Keratinocyte (primary cell): ENCODE data around the gene CEP162. TPM values are rescaled to one million over a fixed set of nuclear protein-coding genes. Genes with fewer than 3 reads are reported as not detected.

Experiments used
- DNase-seq: peaks from one replicate; pipeline ENCODE4 v3.0.0-alpha.2; 2011; ENCODE audit warnings: low read depth, missing footprints, low spot score
- FAIRE-seq: peaks from 2 replicates; lab custom pipeline; 2011; peaks lifted over from hg19 to GRCh38; lab: Jason Lieb, UNC
- H2AFZ ChIP-seq: 2 replicates; pipeline ENCODE4 v1.6.0; 2012; ENCODE audit warnings: low read length, control low read depth, inconsistent platforms; ENCODE audit not compliant: control insufficient read depth
- H3K27ac ChIP-seq: 2 replicates; pipeline ENCODE4 v1.5.1; 2011; ENCODE audit warnings: low read length; ENCODE audit not compliant: control insufficient read depth, insufficient read depth
- H3K27me3 ChIP-seq: 3 replicates; pipeline ENCODE4 v1.6.0; 2011; ENCODE audit warnings: low read length; ENCODE audit not compliant: control insufficient read depth, insufficient read depth; ENCODE audit errors: extremely low read depth
- H3K36me3 ChIP-seq, 2 experiments: 2 replicates in 1 of 2; 3 replicates in 1 of 2; pipeline ENCODE4 v1.5.1; 2011; ENCODE audit warnings: low read length in 2 of 2, mild to moderate bottlenecking in 1 of 2; ENCODE audit not compliant: control insufficient read depth in 2 of 2, insufficient read depth in 2 of 2; ENCODE audit errors: extremely low read depth in 1 of 2
- H3K4me1 ChIP-seq: 3 replicates; pipeline ENCODE4 v1.5.1; 2011; ENCODE audit warnings: low read length; ENCODE audit not compliant: control insufficient read depth, insufficient read depth; ENCODE audit errors: extremely low read depth
- H3K4me2 ChIP-seq: 3 replicates; pipeline ENCODE4 v1.6.0; 2011; ENCODE audit warnings: low read depth, low read length; ENCODE audit not compliant: control insufficient read depth, insufficient read depth; ENCODE audit errors: extremely low read depth
- H3K4me3 ChIP-seq, 3 experiments: fragments of 200-600 bp in 1 of 3; sonication (generic) in 1 of 3; 2 replicates in 2 of 3; 3 replicates in 1 of 3; pipeline ENCODE4 v1.5.1; 2011 to 2016; ENCODE audit warnings: low read length in 3 of 3, mild to moderate bottlenecking in 3 of 3, control low read depth in 2 of 3, inconsistent platforms in 1 of 3, low read depth in 1 of 3, mixed read lengths in 1 of 3, mixed run types in 1 of 3, moderate library complexity in 1 of 3; ENCODE audit not compliant: control insufficient read depth in 2 of 3, insufficient read depth in 2 of 3; ENCODE audit errors: extremely low read depth in 1 of 3
- H3K79me2 ChIP-seq: 2 replicates; pipeline ENCODE4 v1.6.0; 2012; ENCODE audit warnings: low read length; ENCODE audit not compliant: control insufficient read depth, insufficient read depth
- H3K9ac ChIP-seq: 3 replicates; pipeline ENCODE4 v1.6.0; 2011; ENCODE audit warnings: low read length; ENCODE audit not compliant: control insufficient read depth, insufficient read depth; ENCODE audit errors: extremely low read depth
- H3K9me1 ChIP-seq: 3 replicates; pipeline ENCODE4 v1.6.0; 2011; ENCODE audit warnings: low read length; ENCODE audit not compliant: control insufficient read depth, insufficient read depth; ENCODE audit errors: extremely low read depth
- H3K9me3 ChIP-seq: 2 replicates; pipeline ENCODE4 v1.5.1; 2012; ENCODE audit warnings: low read depth, low read length; ENCODE audit not compliant: control insufficient read depth
- H4K20me1 ChIP-seq: 3 replicates; pipeline ENCODE4 v1.6.0; 2011; ENCODE audit warnings: low read length; ENCODE audit not compliant: control insufficient read depth, insufficient read depth; ENCODE audit errors: extremely low read depth
- CTCF ChIP-seq, 3 experiments: IDR thresholded peaks in 1 of 3; conservative IDR thresholded peaks in 1 of 3; optimal IDR thresholded peaks in 1 of 3; 2 replicates in 2 of 3; 3 replicates in 1 of 3; pipeline versions ENCODE3 to v1.5.1; 2011; ENCODE audit warnings: low read length in 3 of 3, mild to moderate bottlenecking in 3 of 3, moderate library complexity in 2 of 3, control low read depth in 1 of 3, inconsistent platforms in 1 of 3; ENCODE audit not compliant: insufficient read depth in 2 of 3; ENCODE audit errors: extremely low read depth in 1 of 3
- EZH2 ChIP-seq: IDR thresholded peaks from one replicate; pipeline ENCODE4 v1.6.1; 2012; ENCODE audit warnings: inconsistent platforms, mild to moderate bottlenecking, low read length, moderate library complexity
- dilution Hi-C: fragments of 300-500 bp; cut with MboI; formaldehyde crosslinking; loops from one replicate; pipeline ENCODE4 v1.7.0; 2020; ENCODE audit warnings: low sequenced_read_pairs; ENCODE audit not compliant: extremely low pct_ligation_motif_present
- polyA plus RNA-seq, 5 experiments: library from polyadenylated mRNA; depleted of rRNA in 3 of 5; stranded (reverse) in 3 of 5; stranded (forward) in 1 of 5; unstranded in 1 of 5; fragments of >200 nt; gene quantifications; 1 replicate in 1 of 5; 2 replicates in 3 of 5; 3 replicates in 1 of 5; pipeline versions ENCODE4 v1.2.1 to v1.2.3, GENCODE V29; 2011 to 2012; ENCODE audit warnings: missing spikeins in 2 of 5, low read depth in 1 of 5, low replicate concordance in 1 of 5

Gene CEP162
- polyA plus RNA-seq, 1 donor (not counting 4 experiments of a cell fraction or from before 2014, with no cell fraction given): 2.6 TPM

DNA sequence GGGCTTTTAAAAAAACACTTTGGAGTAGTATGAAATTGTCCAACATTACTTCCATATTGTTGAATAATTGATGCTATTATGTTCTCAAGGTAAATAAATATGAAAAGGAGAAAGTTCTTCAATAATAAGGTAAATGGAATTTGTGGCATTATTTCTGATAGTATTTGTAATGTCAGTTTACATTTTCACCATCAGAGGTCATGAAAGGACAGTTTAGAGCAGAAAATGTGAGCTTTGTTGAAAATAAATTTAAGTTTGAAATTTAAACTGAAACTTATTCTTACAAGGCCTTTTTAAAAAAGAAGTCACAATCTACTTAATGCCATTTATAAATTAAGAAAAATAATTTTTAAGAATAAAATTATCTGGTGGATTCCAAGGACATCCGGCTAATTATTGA is 15.8 kb upstream of the CEP162 start:
- no peak overlapping the region for H3K27ac ChIP-seq
- H3K9ac ChIP-seq: no peak overlapping the region
- H3K9me1 ChIP-seq: no peaks in the 10 kb centered on the region
- no peak for FAIRE-seq
- no peaks in the 10 kb centered on the region for H3K27me3 ChIP-seq
- no peaks in the 10 kb centered on the region for H4K20me1 ChIP-seq
- H3K4me2 ChIP-seq: no peak overlapping the region
- H3K4me1 ChIP-seq: no peaks in the 10 kb centered on the region
- TF ChIP-seq EZH2 (no peak), CTCF (optimal IDR thresholded peaks at IDR 0.05 in 1 of 3, IDR thresholded peaks at IDR 0.05 in 1 of 3, conservative IDR thresholded peaks at IDR 0.05 in 1 of 3; ENCODE audit: extremely low read depth in 1 of 3, insufficient read depth in 2 of 3, low read length in 3 of 3) (no peak)
- H3K4me3 ChIP-seq: no peak overlapping the region
- H2AFZ ChIP-seq: no peak overlapping the region
- no peaks in the 10 kb centered on the region for H3K79me2 ChIP-seq
- no peak for DNase-seq
- H3K36me3 ChIP-seq: no peaks in the 10 kb centered on the region
- H3K9me3 ChIP-seq: no peaks in the 10 kb centered on the region
- dilution Hi-C loops: no loop called here

GRCh38 chr6:84242265-84242664 is 14.8 kb upstream of the CEP162 start:
- FAIRE-seq: no peak

More at GRCh38 chr6:84242265-84242664, 14.8 kb upstream of the CEP162 start:
- H3K4me2 ChIP-seq: no peak overlapping the region
- dilution Hi-C loops: no loop called here
- H3K9ac ChIP-seq: no peak overlapping the region
- H4K20me1 ChIP-seq: no peaks in the 10 kb centered on the region
- no peak overlapping the region for H3K4me3 ChIP-seq
- no peak overlapping the region for H2AFZ ChIP-seq
- no peaks in the 10 kb centered on the region for H3K4me1 ChIP-seq
- no peaks in the 10 kb centered on the region for H3K9me3 ChIP-seq
- H3K79me2 ChIP-seq: no peaks in the 10 kb centered on the region
- H3K27me3 ChIP-seq: no peaks in the 10 kb centered on the region
- H3K27ac ChIP-seq: no peak overlapping the region
- H3K36me3 ChIP-seq: no peaks in the 10 kb centered on the region
- no peak for DNase-seq
- no peak for TF ChIP-seq CTCF (optimal IDR thresholded peaks at IDR 0.05 in 1 of 3, IDR thresholded peaks at IDR 0.05 in 1 of 3, conservative IDR thresholded peaks at IDR 0.05 in 1 of 3; ENCODE audit: extremely low read depth in 1 of 3, insufficient read depth in 2 of 3, low read length in 3 of 3)
- TF ChIP-seq EZH2: no peak
- H3K9me1 ChIP-seq: no peaks in the 10 kb centered on the region
